RPMI8226 (cell line): ENCODE results near the gene REPS2.
"Not testable (repeated sequence)": the region's sequence is repeated elsewhere in the genome, so short reads cannot be mapped to it uniquely, and the experiment has no call there.

Experiments
- DNase-seq: peaks from one replicate; pipeline ENCODE4 v3.0.0-alpha.2; 2015

REPS2 gene

GRCh38 chrX:16964976-16965375, 18.5 kb downstream of the REPS2 start:
- DNase-seq: not testable (repeated sequence)

- no peak for DNase-seq
Measured at GRCh38 chrX:16966752-16967448, 20.4 kb downstream of the REPS2 start.

GRCh38 chrX:16968753-16969152, 22.3 kb downstream of the REPS2 start:
- not testable (repeated sequence) for DNase-seq

DNA sequence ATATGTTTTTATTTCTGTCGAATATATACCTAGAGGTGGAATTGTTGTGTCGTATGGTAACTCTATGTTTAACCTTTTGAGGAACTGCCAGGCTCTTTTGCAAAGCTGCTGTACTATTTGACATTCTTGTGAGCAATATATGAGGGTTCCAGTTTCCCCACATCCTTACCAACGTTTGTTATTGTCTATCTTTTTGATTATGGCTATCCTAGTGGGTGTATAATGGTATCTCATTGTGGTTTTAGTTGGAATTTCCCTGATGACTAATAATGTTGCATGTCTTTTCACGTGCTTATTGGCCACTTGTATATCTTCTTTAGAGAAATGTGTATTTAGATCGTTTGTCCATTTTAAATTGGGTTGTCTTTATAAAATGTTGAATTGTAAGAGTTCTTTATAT, 24.5 kb downstream of the REPS2 start:
- no peak for DNase-seq

- no peak for DNase-seq
Measured at GRCh38 chrX:16971694-16972093, 25.2 kb downstream of the REPS2 start.

DNA sequence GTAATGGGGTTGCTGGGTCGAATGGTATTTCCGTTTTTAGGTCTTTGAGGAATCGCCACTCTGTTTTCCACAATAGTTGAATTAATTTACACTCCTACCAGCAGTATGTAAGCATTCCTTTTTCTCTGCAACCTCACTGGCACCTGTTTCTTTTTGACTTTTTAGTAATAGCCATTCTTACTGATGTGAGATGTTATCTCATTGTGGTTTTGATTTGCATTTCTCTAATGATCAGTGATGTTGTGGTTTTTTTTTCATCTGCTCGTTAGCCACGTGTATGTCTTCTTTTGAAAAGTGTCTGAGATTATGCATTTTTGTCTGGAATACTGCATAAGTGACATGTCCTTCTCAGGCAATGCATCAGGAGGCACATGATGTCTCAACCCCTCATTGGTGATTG, 28.8 kb downstream of the REPS2 start:
- no peak for DNase-seq

GRCh38 chrX:16977771-16978170, 31.3 kb downstream of the REPS2 start:
- DNase-seq: no peak

- no peak for DNase-seq
Measured at GRCh38 chrX:16978193-16978984, 31.9 kb downstream of the REPS2 start.

- no peak for DNase-seq
Measured at GRCh38 chrX:16979226-16979625, 32.8 kb downstream of the REPS2 start.

DNA sequence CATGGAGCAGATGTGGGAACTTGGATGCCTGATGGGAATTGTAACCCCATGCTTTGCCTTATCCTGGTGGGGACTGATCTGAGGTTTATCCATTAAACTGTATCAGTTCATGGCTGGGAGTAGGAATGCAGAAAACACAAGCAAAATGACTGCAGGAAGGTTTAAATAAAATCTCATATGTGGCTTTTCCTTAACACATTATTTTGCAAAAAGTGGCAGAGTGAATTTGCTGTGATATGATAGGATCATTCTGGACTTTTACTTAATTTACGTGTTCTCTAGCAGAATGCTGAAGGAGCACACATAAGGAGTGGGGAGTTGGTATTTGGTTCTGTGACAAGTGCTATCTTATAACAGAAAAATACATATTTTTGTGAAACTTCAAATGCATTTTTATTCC, 34.8 kb downstream of the REPS2 start:
- no peak for DNase-seq

- no peak for DNase-seq
Measured at GRCh38 chrX:16981980-16982379, 35.5 kb downstream of the REPS2 start.

- no peak for DNase-seq
Measured at GRCh38 chrX:16983051-16983450, 36.6 kb downstream of the REPS2 start.

- DNase-seq: no peak
Measured at GRCh38 chrX:16985286-16985685, 38.8 kb downstream of the REPS2 start.

DNA sequence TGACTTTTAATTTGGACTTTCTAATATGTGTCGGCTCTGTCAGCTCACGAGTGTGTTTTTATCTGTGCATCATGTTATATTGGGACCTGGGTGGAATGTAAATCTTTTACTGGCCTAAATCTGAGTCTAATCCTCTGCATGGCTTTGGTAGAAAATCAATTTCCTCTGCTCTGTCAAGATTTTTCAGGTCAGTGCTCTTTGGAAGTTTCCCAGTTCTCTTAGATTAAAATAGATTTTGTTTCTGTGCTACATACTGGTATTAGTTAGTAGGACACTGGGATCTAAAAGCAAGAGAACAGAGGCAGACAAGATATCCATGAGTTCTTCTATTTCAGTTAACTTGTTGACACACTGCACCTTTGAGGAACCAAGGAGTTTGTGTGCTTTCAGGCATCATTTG, 39.7 kb downstream of the REPS2 start:
- DNase-seq: no peak

- DNase-seq: no peak
Measured at GRCh38 chrX:16989750-16990149, 43.3 kb downstream of the REPS2 start.

DNA sequence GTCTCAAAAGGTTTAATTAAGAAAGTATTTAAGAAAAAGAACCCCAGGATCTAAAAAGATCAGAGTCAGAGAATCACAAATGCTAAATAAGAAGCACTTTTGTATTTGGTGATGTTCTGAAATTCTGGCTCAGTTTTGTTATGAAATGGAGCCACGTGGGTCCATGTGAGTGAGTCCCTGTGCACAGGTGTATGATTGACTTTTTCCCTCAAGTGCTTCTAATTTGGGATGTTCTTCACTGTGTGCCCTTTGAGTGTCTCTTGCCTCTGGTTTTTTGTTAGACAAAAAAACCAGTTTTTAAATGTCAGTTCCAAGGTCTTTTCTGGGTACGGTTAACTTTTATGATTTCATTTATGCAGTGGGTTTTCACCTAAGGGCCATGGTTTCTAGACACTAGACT, 44.4 kb downstream of the REPS2 start:
- DNase-seq: no peak

GRCh38 chrX:16992445-16992844, 46.0 kb downstream of the REPS2 start:
- no peak for DNase-seq

- no peak for DNase-seq
Measured at GRCh38 chrX:16992951-16993350, 46.5 kb downstream of the REPS2 start.

DNA sequence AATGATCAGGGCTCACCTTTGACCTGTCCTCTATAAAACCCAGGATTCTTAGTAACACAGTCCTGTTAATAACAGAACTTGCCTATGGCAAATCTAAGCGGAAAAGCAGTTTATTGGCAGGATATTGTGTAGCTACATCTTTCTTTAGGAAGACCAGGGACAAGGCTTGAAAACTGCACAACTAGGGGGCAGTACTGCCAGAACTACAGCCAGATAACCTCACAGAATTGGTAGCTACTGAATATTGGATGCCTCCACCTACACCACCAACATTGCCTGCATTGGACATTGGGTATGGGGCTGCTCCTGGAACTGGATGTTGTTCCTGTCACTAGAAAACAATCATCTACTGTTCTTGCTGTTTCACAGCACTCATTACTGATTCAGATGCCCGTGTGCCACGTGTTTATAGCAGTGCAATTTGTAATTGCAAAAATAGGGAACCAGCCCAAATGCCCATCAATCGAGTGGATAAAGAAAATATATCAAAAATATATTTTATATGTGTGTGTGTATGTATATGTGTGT, 47.4 kb downstream of the REPS2 start:
- no peak for DNase-seq

- DNase-seq: no peak
Measured at GRCh38 chrX:16994736-16995135, 48.3 kb downstream of the REPS2 start.

GRCh38 chrX:16997313-16997712, 50.9 kb downstream of the REPS2 start:
- no peak for DNase-seq

DNA sequence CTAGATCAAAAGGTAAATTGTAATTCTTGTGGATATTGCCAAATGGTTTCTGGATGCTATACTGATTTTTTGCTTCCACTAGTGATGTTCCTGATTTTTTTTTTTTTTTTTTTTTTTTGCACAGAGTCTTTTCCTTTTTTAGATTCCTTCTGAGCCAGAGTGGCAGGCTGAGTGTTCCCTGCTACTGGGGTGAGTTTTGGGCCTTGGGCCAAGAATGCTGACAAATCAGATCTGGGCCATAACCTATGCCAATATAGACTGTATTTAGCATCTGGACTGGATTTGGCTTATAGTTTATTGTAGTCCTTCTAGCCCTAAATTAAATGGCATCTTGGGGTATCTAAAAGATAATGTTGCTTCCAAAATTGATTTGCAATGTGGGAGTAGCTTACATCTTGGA, 52.8 kb downstream of the REPS2 start:
- DNase-seq: peak; percentile 32

DNA sequence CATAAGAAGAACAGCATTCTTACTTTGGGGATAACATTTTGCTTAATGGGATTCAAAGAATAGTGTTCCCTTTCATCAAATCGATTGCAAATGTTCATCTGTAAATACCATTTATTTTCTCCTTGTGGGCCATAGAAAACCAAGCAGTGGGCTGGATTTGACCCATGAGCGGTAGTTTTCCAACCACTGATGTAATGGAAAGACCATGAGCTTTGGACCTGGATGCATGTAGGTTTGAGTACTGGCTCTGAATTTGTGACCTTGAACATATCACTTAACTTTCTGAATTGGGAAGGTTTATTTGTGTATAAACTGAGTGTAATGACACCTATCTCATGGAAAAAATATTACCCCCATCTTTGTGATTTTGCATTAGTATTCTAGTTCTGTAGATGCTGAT, 54.3 kb downstream of the REPS2 start:
- DNase-seq: no peak

DNA sequence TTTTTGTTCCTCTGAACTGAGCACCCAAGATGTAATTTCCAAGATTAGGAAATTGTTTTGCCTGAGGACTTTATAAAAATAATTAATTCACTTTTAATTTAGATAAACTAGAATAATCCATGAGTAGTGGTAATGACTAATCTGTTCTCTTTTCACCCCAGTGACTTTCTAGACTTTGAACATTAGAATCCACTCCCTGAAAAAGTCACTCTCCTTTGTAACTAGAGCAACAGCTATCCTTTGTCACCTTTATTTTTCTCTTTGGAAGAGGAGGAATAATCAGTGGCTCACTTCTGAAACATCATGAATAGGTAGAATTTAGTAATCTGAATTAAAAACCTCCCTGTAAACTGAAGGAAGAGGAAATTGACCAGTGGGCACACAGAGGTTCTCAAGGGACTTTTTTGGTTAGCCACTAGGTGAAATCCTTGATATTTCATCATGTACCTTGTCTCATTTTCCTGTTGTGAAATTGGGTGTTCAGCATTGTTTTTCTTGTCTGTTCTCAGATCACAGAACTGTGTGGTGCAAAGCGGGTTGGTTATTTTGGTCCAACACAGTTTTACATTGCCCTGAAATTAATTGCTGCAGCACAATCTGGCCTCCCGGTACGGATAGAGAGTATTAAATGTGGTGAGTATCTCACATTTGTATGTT, 59.4 kb downstream of the REPS2 start:
- no peak for DNase-seq
